Progenitor cell of endocrine pancreas (in vitro differentiated cells): Measurements from ENCODE around the gene NDUFB8. TPM values are rescaled to one million over a fixed set of nuclear protein-coding genes. Genes with fewer than 3 reads are reported as not detected.

ENCODE experiments used
- DNase-seq: peaks from one replicate; pipeline ENCODE4 v3.0.0; 2021; ENCODE audit warnings: low spot score; ENCODE audit not compliant: unreplicated experiment
- H3K27ac Mint-ChIP-seq: 2 replicates; pipeline ENCODE4 v1.8.0; 2021; ENCODE audit warnings: mild to moderate bottlenecking, moderate library complexity, mixed read lengths
- H3K27me3 Mint-ChIP-seq: 2 replicates; pipeline ENCODE4 v1.8.0; 2021; ENCODE audit warnings: mixed read lengths
- H3K36me3 Mint-ChIP-seq: 2 replicates; pipeline ENCODE4 v1.8.0; 2022; ENCODE audit warnings: mixed read lengths; ENCODE audit not compliant: insufficient read depth
- H3K4me1 Mint-ChIP-seq: 2 replicates; pipeline ENCODE4 v1.8.0; 2021; ENCODE audit warnings: low read depth, mixed read lengths
- H3K4me3 Mint-ChIP-seq: 2 replicates; pipeline ENCODE4 v1.8.0; 2021; ENCODE audit warnings: low read depth, mild to moderate bottlenecking, moderate library complexity, mixed read lengths
- H3K9me3 Mint-ChIP-seq: 2 replicates; pipeline ENCODE4 v1.8.0; 2021; ENCODE audit warnings: low read depth, mixed read lengths
- total RNA-seq: library from RNA; stranded (reverse); gene quantifications from 2 replicates; pipeline ENCODE4 v1.2.1, GENCODE V29; 2021
- TF ChIP-seq, protein P1 (sequence below): fragments of 200-600 bp; sonication (generic); IDR thresholded peaks from one replicate; pipeline ENCODE4 v1.5.0; 2021; ENCODE audit warnings: antibody characterized with exemption, mild to moderate bottlenecking; ENCODE audit not compliant: unreplicated experiment

Gene NDUFB8
- total RNA-seq, 1 donor from 2014 or later: 159 TPM

DNA sequence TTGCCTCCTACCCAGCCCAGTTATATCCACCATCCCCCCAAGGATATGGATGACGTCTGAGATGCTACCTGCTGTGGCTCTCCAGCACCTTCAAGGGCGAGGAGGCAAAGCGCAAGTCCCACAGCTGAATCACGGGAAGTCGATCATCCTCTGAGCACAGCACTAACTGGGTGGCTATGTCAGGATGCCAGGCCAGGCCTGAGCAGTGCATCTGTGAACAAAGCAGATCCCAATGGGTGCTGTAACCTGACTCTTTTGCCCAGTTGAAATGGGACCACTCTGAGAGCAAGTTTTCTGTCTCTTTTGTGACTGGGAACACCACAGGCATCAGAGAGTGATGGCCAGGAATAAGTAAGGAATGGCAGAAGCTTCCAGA, 22.3 kb downstream of the NDUFB8 start:
- Mint-ChIP-seq H3K4me1 (peaks cover 20% of the 10 kb centered on the region), H3K4me3 (no peak overlapping the region), H3K9me3 (no peaks in the 10 kb centered on the region), H3K36me3 (peaks cover 9% of the 10 kb centered on the region), H3K27ac (no peak overlapping the region), H3K27me3 (no peaks in the 10 kb centered on the region)
- TF ChIP-seq, protein P1, sequence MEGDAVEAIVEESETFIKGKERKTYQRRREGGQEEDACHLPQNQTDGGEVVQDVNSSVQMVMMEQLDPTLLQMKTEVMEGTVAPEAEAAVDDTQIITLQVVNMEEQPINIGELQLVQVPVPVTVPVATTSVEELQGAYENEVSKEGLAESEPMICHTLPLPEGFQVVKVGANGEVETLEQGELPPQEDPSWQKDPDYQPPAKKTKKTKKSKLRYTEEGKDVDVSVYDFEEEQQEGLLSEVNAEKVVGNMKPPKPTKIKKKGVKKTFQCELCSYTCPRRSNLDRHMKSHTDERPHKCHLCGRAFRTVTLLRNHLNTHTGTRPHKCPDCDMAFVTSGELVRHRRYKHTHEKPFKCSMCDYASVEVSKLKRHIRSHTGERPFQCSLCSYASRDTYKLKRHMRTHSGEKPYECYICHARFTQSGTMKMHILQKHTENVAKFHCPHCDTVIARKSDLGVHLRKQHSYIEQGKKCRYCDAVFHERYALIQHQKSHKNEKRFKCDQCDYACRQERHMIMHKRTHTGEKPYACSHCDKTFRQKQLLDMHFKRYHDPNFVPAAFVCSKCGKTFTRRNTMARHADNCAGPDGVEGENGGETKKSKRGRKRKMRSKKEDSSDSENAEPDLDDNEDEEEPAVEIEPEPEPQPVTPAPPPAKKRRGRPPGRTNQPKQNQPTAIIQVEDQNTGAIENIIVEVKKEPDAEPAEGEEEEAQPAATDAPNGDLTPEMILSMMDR: no peak
- DNase-seq: no peak

DNA sequence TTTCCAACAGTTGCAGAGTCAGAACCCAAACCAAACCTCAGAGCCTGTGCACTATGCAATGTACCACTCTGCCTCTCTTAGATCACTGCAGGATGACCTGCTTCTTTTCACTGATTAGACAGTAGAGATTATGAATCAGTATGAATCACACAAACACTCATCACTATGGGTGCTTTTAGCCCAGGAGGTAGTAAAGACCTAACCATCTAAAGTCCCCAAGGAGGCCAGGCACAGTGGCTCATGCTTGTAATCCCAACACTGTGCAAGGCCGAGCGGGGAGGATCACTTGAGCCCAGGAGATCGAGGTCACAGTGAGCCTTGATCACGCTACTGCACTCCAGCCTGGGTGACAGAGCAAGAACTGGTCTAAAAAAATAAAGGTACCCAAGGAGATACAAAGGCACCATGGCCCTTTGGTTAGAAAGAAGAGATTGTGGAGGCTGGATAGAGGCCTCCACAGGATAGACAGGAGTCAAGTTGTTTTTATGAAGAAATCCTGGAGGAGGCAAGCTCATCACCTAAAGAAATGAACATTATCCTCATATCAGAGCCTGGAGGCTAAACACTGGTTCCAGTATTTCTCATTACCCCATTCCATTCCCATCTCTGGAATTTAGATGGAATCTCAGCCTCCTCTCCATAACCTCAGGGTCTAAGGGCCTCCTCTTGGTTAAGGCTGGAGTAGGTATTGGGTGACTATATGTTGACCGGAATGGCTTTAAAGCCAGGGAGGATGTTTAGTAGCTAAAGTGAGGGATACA, 22.9 kb downstream of the NDUFB8 start:
- Mint-ChIP-seq H3K4me3 (no peak overlapping the region), H3K9me3 (no peaks in the 10 kb centered on the region), H3K36me3 (peaks cover 9% of the 10 kb centered on the region), H3K27me3 (no peaks in the 10 kb centered on the region), H3K27ac (no peak overlapping the region), H3K4me1 (peaks cover 20% of the 10 kb centered on the region)
- TF ChIP-seq, protein P1: no peak
- no peak for DNase-seq

DNA sequence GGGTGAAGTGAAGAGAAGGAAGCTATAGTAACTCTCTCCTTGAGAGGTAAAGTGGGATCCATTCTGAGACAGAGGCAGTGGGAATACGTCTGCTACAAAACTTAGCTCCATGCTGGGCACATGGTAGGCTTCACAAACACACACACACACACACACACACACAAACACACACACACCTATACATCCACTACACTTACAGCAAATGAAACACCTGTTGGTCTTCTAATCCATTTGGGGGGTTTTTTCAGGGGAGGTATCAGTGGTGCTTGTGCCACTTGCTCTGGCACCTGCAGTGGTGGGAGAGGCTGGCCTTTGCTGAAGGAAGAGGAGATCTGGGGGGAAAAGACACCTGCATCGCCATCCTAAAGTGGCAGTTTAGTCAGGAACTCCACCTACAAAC, 24.5 kb downstream of the NDUFB8 start:
- peaks cover 23% of the 10 kb centered on the region for H3K4me1 Mint-ChIP-seq
- H3K27ac Mint-ChIP-seq: no peak overlapping the region
- no peaks in the 10 kb centered on the region for H3K9me3 Mint-ChIP-seq
- no peak for DNase-seq
- no peak overlapping the region for H3K4me3 Mint-ChIP-seq
- H3K36me3 Mint-ChIP-seq: peaks cover 11% of the 10 kb centered on the region
- H3K27me3 Mint-ChIP-seq: no peaks in the 10 kb centered on the region
- TF ChIP-seq, protein P1: no peak

DNA sequence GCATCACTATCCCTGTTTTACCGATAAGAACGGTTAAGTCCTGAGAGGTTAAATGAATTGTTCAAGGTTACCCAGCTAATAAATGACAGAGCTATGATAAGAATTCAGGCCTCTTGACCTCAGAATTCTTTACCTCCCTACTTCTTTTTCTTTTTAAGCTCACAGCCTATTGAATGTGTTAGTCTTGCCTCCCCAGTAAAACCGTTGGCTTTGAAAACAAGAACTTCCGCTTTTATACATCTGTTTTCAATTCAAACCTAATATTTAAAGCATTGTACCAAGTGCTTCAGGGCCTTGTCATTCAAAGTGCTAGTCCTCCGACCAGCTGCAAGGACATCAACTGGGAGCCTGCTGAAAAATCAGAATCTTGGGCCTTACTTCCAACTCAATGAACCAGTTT, 25.6 kb downstream of the NDUFB8 start:
- H3K27ac Mint-ChIP-seq: peak overlapping the region; percentile 73
- H3K4me1 Mint-ChIP-seq: peaks cover 34% of the 10 kb centered on the region
- H3K36me3 Mint-ChIP-seq: peaks cover 14% of the 10 kb centered on the region
- H3K9me3 Mint-ChIP-seq: no peaks in the 10 kb centered on the region
- DNase-seq: no peak
- TF ChIP-seq, protein P1: no peak
- no peak overlapping the region for H3K4me3 Mint-ChIP-seq
- H3K27me3 Mint-ChIP-seq: no peaks in the 10 kb centered on the region

DNA sequence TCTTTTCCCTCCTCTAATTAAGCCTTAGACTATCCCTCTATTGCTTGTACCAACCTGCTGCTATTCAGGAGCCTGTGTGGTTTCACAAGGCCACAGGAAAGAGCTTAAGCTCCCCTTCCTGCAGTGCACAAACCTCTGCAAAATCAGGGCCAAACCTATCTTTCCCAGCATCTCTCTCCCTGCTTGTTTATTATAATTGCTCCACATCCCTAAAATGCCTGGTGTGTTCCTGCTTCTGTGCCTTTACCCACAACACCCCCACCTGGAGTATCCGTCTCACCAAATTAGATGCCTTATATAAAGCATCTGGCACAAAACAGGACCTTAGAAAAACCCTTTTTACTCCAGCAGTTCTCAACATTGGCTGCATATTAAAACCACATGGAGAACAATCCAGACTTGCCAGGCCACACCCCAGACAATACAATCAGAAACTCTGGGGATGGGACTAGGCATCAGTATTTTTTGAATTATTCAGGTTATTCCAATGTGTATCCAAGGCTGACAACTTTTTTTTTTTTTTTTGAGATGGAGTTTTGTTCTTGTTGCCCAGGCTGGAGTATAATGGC, 26.7 kb downstream of the NDUFB8 start:
- Mint-ChIP-seq H3K27ac (peak overlapping the region; percentile 8), H3K4me3 (no peak overlapping the region), H3K36me3 (peaks cover 13% of the 10 kb centered on the region), H3K27me3 (no peaks in the 10 kb centered on the region), H3K4me1 (peaks cover 35% of the 10 kb centered on the region), H3K9me3 (no peaks in the 10 kb centered on the region)
- TF ChIP-seq, protein P1: no peak
- no peak for DNase-seq
